Ramos (cell line): ENCODE results near the gene FGF12.

Experiments used
- in situ Hi-C: fragments of 300-500 bp; cut with MboI; formaldehyde crosslinking; loops from one replicate; pipeline ENCODE4 v1.14.3; 2022; ENCODE audit warnings: low sequenced_read_pairs; ENCODE audit not compliant: unreplicated experiment

The FGF12 gene

DNA sequence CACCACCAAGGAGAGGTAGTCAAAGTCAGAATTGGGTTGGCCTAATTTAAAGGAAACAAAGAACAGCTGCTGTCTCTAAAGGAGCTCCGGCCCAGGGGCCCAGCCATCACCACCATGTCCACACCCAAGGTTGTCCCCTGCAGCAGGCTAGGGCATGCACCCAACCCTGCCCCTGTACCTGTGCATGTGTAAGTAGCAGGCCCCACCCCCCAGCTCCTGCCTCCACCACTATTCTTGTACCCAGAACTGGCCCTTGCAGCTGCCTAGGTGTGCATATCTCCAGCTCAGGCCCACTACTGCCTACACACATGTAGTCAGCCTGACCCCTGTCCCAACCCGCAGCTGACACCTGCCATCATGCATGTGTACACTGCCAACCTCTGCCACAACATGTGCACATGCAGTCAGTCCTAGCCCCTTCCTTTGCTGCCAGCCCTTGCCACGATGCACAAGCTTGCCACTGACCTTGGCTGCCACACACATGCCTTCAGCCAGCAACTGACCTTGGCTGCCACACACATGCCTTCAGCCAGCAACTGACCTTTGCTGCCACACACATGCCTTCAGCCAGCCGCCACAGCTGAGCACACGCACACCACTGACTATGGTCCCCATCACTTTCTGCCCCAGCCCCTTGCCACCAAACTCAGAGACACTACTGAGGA is 39.7 kb downstream of the FGF12 start:
- in situ Hi-C loops: no loop called here

DNA sequence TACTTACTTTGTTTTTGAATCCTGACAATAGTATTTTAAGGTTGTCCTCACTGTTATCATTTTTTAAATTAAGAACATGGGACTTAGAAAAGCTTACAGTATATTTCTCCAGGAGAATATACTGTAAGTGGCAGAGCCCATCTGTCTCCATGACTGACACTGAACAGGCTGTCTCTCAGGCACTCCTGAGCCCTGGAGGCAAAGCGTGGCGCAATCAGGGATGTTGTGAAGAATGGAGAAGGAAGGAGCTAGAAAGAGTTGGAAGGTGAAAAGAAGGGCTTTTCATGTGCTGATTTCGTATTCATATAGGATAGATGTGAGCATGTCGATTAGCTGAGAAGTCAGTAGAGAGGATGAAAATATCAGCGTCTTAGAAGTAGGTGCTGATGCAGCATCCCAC is 41.5 kb downstream of the FGF12 start:
- in situ Hi-C loops: no loop called here

DNA sequence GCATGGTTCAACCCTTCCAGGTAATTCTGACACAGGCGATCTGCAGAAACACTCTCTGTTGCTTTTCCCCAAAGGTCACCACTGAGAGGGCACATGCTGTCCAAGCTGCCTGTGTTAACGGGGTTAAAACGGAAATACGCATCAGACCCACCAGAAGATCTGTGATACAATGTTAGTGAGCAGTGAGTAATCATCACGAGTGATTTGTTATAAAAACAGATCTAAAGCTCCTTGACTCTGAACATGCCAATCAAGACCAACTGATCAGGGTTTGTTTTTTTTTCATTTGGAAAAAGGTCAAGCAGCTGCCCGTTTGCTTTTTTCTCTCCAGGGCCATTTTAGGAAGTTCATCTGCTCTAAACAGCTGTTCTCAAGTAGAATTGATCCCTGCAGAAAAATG is 43.2 kb downstream of the FGF12 start:
- in situ Hi-C loops: no loop called here

DNA sequence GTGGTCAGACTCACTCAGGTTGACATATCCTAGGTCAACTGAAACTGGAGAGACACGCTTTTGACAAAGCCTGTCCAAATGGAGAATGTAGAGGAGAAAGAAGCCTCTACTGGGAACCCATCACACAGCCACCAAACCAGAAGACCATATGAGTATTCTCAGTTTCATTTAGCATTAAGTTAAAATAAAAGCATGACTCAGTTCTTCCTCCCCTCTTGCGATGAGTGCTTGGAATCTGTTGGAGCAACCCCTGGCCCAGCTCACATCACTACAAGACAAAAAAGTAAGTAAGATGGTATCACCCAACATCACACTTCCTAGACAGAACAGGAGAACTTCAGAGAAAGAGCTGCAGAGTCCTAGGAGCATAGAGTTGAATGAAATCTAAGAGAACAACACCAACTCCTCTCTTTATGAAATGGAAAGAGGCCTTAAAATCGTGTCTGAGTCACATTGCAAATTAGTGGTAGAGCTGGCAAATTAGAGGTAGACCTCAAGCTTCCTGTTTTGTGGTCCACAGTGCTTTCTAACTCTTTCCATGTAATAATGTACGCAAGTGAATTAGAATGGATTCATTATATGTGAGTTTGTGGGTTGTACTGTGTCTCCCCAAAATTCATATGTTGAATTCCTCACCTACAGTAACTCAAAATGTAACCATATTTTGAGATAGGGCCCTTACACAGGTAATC is 51.2 kb downstream of the FGF12 start:
- in situ Hi-C loops: no loop called here

DNA sequence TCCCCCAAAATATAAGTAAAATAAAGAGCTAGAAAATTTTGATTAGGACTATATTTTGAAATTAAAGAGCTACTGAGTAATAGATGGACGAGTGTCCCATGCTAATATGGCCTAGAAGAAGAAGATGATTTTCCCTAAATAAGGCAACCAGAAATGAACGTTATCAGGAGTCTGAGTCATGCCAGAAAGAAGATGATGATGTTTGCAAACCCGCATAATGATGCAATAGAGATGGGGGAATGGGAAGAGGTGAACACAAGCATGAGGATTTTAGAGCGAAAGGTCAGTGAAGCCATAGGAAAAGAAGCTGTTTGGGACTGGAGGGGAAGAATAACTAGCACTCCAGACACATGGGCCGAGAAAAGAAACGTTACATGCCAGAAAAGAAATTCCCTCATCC is 71.7 kb downstream of the FGF12 start:
- in situ Hi-C loops: no loop called here

DNA sequence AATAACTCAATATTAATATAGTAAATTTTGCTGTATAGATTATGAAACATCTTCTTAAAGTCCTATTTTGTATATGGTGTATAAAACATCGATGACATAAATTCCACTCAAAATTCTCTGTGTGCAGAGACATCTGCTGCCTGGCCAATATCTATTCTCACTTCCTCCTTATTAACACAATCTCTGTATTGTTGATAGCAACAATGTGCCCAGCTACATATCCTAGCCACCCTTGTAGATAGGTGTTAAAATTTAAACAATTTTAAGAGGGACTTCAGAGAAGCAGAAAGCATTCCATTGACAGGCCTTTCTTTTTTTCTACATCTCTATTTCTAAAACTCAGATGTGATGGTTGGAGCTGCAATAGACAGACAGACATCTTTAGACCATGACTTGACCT is 72.3 kb downstream of the FGF12 start:
- in situ Hi-C loops: no loop called here

DNA sequence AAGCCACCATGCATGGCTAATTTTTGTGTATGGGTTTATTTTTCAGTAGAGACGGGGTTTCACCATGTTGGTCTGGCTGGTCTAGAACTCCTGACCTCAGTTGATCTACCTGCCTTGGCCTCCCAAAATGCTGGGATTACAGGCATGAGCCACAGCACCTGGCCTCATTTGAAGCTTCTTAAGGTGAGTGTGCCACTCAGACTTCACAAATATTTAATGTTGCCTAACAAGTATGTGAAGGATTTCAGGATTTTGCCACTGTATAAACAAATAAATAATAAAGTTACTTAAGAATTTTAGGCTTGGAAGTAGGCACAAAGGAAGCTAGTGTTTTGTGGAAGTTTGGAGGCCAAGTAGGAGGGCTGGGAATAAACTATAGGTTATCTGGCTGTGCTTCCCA is 73.5 kb downstream of the FGF12 start:
- in situ Hi-C loops: no loop called here

DNA sequence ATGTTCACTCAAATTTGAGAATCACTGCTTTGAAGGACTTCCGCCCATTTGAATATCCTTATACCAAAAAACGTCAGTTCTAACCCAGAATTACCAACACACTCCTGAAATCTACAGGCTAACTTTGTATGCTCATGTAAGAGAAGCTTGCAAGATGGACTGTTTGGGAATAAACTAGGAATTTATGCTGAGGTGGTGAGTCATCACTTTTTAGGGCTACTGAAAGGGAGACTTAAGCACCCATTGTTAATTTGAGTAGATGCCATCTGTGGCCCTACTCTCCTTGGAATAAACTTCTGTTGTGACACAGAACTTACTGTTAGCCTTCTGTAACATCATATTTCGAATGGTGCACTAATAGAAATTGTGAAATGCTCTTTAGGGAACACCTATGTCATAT is 74.6 kb downstream of the FGF12 start:
- in situ Hi-C loops: no loop called here

DNA sequence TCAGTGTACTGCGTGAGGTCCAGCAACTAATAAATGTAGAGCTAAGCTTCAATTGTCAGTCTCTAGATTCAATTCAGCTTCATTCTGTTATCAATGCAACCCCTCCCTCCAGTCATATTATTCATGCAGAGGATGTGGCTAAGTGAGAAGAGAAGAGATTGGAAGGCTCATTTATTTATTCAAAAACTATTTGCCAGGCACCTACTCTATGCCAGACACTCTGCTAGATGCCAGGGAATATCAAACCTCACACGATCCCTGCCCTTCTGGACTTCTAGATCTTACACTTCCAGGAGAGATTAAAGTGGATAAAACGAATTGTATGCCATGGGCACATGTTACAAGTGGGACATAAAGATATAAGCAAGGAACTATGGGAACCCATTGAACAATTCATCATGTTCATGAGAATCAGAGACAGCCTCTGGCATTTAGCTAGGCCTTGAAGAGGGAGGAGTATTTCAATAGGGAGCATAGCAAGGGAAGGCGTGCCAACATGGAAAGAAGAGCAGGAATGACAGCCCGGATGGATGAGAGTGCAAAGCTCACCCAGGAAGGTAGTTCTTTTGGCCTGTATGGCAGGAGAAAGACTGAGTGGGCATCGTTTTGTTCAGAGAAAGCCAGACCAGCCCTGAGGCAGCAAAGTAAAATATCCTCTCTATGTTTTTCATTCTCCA is 75.4 kb downstream of the FGF12 start:
- in situ Hi-C loops: no loop called here

DNA sequence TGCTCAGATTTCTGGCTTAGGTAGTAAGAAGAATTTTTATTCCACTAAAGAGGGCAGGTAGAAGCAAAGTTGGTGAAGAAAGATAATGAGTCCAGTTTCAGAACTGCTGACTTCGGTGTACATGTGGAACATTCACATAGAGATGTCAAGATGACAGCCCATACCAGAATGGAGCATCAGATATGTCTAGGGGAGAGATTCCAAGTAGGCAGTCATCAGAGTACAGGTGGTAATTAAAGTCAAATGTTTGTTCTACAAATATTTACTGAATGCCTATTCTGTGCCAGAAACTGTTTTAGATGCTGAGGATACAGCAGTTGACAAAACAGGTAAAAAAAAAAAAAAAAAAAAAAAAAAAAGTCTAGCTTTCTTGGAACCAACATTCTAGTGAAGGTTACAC is 81.9 kb downstream of the FGF12 start:
- in situ Hi-C loops: no loop called here

DNA sequence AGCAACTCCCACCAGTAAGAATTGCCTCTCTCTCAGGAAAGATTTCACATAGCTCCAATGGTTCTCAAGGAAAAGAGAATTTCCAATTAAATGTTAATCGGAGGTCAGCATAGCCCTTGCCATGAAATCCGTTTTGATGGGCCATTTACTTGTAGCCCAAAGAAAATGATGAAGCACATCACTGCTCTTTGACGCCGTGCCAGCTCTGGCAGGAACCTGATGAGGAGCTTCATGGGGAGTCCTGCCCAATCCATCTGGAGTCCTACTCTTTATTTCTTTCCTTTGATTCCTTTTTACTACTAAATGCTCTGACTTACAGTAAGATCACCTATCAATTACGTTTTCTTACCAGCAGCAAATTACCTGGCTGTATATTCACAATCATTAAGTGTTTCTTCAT is 84.7 kb downstream of the FGF12 start:
- in situ Hi-C loops: no loop called here

DNA sequence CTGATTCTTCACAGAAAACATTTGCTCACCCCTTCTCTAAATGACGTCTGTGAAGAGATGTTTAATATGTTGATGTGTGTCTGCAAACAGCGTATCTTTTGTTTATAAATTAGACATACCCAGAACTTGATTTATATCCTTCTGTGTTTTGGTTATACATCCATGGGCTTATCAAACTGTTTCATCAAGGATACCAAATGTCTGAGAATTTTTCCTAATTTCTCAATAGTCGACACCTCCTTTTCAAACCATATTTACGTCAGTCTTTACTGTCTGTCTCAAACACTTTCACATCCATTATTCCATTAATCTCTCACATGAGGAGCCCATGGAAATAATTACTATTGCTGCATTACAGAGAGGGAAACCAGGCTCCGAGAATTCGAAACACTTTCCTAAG is 85.4 kb downstream of the FGF12 start:
- in situ Hi-C loops: no loop called here

DNA sequence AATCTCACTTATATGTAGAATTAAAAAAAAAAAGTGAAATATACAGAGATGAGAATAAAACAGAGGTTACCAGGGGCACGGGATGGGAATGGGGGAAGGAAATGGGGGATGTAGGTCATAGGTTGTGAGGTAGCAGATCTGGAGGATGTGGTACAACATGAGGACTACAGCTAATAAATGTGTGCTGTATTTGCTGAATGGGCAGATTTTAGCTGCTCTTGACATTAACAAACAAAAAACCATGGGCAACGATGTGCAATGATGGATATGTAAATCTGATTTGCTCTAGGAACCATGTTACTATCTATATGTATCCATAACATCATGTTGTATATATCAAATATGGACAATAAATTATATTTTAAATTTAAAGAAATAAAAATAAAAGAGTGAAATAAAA is 87.4 kb downstream of the FGF12 start:
- in situ Hi-C loops: no loop called here

DNA sequence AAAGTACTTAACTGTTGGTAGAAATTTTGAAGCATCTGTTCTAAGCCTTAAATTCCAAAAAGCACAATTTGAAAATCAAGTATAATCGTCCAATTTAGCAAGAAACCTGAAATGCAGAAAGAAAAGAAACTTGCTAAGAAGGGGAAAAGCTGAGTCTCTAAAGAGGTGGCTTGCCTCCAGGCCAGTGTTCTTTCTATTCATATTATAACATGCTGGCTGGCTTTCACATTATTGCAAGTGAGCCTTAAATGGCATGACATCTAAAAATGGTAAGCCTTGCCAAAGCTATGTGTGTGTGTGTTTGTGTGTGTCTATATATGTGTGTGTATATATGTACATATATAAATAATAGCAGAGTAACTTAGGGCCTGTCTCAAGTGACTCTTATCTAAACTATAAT is 89.5 kb downstream of the FGF12 start:
- in situ Hi-C loops: no loop called here

DNA sequence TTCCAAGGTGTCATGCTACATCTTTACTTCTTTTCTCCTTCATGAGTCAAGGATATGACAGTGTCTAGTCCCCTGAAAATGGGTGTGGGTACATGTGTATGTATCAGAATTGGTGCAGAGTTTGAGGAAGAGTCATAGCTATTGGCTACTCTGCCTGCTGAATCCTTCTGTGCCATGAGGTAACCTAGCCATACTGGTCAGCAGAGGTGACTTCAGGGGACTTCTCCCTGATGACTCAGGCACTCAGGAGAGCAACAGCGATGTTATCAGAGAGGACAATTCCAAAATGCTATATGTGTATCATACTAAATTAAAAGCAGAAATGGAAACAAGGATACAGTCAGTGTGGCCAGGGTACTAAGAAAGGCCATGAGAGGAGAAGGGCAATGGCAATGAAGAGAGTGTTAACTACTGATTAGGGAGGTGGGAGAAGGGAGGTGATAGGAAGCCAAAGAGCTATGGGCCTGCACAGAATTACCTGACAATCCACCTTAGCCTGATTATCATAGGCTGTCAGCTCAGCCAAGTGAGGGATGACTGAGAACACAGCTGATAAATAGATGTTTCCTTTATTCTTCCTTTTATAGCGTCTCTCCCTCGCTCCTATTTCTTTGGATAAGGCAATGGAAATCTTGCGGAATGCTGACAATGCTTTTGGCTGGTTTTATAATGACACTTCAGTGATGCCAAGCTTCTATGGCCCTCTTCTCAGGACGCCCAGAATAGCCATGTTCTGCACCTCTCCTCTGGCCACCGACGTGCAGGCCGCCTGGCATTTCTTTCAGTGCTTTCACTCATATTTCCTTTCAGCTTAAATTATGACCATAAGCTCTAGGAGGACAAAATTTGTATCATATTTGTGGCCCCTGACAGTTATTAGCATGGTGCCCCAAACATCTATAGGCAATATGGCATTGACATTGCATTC is 90.6 kb downstream of the FGF12 start:
- in situ Hi-C loops: no loop called here

DNA sequence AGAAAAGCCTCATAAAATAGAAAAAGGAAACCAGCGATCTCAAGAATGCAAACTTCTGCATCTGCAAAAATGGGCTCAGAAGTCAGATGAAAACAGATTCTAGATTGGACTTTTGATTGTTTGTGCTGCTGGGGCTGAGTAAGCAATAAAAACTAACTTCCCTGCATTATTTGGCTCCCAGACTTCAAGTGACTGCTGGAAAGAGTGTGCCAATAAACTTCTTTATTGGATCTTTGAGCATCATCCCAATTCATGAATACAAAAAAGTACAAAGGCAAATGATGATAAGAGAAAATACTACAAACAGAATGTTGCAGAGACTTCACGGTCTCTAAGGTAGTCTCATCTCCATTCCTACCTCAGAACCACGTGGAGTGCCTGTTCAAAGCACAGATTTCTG is 97.9 kb downstream of the FGF12 start:
- in situ Hi-C loops: no loop called here

DNA sequence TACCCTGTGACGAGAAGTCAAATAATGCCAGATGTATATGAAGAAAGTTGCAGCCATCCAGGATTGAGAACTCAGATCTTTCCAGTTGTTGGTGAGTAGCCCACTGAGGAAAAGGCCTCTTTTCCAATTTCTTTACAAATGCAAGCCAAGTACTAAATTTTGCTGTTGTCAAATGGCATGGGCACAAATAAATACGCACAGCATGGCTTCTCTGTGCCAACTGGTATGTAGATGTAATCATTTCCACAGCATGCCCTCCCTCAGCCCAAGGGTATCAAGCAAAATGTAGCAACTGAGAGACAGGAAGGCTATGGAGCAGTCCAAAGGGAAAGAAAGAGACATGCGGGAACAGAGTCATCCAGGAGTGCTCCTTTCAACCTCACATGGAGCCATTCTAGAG is 105.4 kb downstream of the FGF12 start:
- in situ Hi-C loops: no loop called here

DNA sequence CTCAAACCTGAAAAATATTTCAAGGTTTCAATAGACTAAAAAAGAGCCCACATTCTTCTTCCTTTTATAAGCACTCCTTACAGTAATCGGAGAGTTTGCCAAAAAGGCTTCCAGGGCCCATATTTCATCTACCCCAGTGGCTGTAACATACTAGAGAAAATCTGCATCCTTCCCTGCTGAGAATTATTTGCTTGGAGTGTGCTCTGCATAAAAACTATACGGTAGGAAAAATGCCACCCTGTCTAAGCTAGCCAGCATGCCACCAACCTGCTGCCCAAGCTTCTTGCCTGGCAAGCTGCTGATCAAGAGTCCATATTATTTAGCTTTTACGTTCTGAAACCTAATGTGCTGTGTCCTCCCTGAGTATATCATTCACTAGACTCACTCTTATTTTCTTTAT is 107.1 kb downstream of the FGF12 start:
- in situ Hi-C loops: no loop called here

DNA sequence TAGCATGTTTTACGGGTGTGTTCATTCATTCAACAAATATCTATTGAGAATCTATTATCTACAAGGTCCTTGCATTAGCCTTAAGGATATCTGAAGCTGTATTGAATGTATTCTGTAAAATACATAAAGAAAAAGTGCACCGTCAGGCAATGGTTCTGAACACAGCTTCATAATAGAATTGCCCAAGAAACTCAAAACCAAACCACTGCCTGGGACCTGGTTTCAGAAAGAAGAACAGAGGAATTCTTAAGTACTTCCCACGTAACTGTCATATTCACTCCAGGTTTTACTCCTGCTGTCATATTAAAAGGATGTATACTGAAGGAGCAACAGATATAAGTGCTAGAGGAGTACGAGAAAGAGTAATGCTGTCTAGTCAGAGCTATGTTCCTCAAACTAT is 115.9 kb downstream of the FGF12 start:
- in situ Hi-C loops: no loop called here

DNA sequence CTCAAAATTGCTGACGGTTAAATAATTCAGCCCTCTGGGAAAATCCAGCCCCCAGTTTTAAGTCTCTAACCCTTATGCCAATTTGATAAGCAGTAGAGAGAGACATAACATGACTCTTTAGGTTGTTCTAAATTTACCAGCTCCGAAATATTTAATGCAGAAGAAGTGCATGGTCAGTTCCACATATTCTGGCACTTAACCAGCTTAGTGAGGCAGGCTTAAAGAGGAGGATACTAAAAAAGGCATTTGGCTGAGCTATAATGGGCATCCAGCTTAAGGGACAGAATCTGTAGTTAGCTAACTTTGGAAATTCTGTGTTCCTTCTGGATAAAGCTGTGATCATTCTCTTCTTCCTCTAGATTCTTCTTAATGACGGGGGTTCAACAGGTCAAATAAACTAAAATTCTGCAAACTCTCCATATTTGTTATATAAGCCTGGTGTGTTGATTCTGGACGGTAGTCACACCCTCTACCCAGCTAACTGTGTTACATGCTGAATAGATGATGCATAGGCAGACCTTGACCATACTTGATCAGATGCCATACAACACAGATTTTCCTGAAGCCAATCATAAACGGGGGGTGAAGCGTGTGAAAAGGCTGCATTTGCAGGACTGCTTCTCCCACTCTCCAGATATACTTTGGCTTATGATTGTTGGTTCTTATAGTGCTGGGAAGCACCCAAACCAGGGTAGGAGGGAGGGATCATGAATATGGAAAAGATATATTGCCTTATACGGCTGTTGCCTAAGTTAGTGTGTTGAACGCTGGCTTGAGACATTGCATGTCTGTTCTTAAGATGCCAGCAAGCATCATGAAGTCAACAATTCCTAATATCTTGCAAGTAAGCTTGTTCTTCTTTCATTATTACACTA is 118.4 kb downstream of the FGF12 start:
- in situ Hi-C loops: no loop called here
